Astrocyte (in vitro differentiated cells and primary cell): ENCODE data around the gene LMNTD2. TPM values are rescaled to one million over a fixed set of nuclear protein-coding genes. Genes with fewer than 3 reads are reported as not detected.

Source experiments
- DNase-seq: peaks from one replicate; pipeline ENCODE4 v3.0.0-alpha.2; 2010; ENCODE audit warnings: low read depth
- FAIRE-seq: peaks from 2 replicates; lab custom pipeline; 2011; peaks lifted over from hg19 to GRCh38; lab: Jason Lieb, UNC
- H2AFZ ChIP-seq: 2 replicates; pipeline ENCODE4 v1.6.0; 2012; ENCODE audit warnings: low read depth, low read length, inconsistent platforms
- H3K27ac ChIP-seq: 2 replicates; pipeline ENCODE4 v1.5.1; 2011; ENCODE audit warnings: low read depth, low read length, inconsistent platforms
- H3K27me3 ChIP-seq: 2 replicates; pipeline ENCODE4 v1.6.0; 2011; ENCODE audit warnings: low read length, inconsistent platforms; ENCODE audit not compliant: insufficient read depth
- H3K36me3 ChIP-seq: 2 replicates; pipeline ENCODE4 v1.5.1; 2011; ENCODE audit warnings: low read length, inconsistent platforms; ENCODE audit not compliant: insufficient read depth
- H3K4me1 ChIP-seq: 2 replicates; pipeline ENCODE4 v1.5.1; 2011; ENCODE audit warnings: low read length, inconsistent platforms; ENCODE audit not compliant: insufficient read depth
- H3K4me2 ChIP-seq: 2 replicates; pipeline ENCODE4 v1.6.0; 2012; ENCODE audit warnings: low read length, inconsistent platforms
- H3K4me3 ChIP-seq: 2 replicates; pipeline ENCODE4 v1.5.1; 2011; ENCODE audit warnings: low read depth, mild to moderate bottlenecking, low read length, inconsistent platforms; ENCODE audit not compliant: insufficient read depth
- H3K79me2 ChIP-seq: 2 replicates; pipeline ENCODE4 v1.6.0; 2012; ENCODE audit warnings: mild to moderate bottlenecking, low read length, inconsistent platforms; ENCODE audit not compliant: insufficient read depth
- H3K9ac ChIP-seq: 2 replicates; pipeline ENCODE4 v1.6.0; 2012; ENCODE audit warnings: mild to moderate bottlenecking, low read length, inconsistent platforms
- H3K9me3 ChIP-seq: 2 replicates; pipeline ENCODE4 v1.5.1; 2012; ENCODE audit warnings: low read depth, mild to moderate bottlenecking, low read length, inconsistent platforms; ENCODE audit not compliant: insufficient read depth
- H4K20me1 ChIP-seq: 2 replicates; pipeline ENCODE4 v1.6.0; 2012; ENCODE audit warnings: low read length, inconsistent platforms; ENCODE audit not compliant: insufficient read depth
- H3K27ac Mint-ChIP-seq: one replicate; pipeline ENCODE4 v1.8.0; 2021; ENCODE audit warnings: mild to moderate bottlenecking, mixed read lengths; ENCODE audit not compliant: unreplicated experiment
- H3K27me3 Mint-ChIP-seq: one replicate; pipeline ENCODE4 v1.8.0; 2021; ENCODE audit warnings: low read depth, mixed read lengths; ENCODE audit not compliant: unreplicated experiment
- H3K36me3 Mint-ChIP-seq: one replicate; pipeline ENCODE4 v1.8.0; 2021; ENCODE audit warnings: low read depth, mixed read lengths; ENCODE audit not compliant: unreplicated experiment
- H3K4me1 Mint-ChIP-seq: one replicate; pipeline ENCODE4 v1.8.0; 2021; ENCODE audit warnings: low read depth, mixed read lengths; ENCODE audit not compliant: unreplicated experiment
- H3K4me3 Mint-ChIP-seq: one replicate; pipeline ENCODE4 v1.8.0; 2021; ENCODE audit warnings: mild to moderate bottlenecking, moderate library complexity, mixed read lengths; ENCODE audit not compliant: unreplicated experiment
- H3K9me3 Mint-ChIP-seq: one replicate; pipeline ENCODE4 v1.8.0; 2021; ENCODE audit warnings: mild to moderate bottlenecking, mixed read lengths; ENCODE audit not compliant: unreplicated experiment
- CTCF ChIP-seq: IDR thresholded peaks from 2 replicates; pipeline ENCODE4 v1.5.1; 2011; ENCODE audit warnings: low read depth, mild to moderate bottlenecking, inconsistent platforms, low read length, moderate library complexity; ENCODE audit not compliant: insufficient read depth
- EZH2 ChIP-seq: IDR thresholded peaks from 2 replicates; pipeline ENCODE4 v1.6.1; 2012; ENCODE audit warnings: mild to moderate bottlenecking, low read length, inconsistent platforms; ENCODE audit not compliant: insufficient read depth
- total RNA-seq: library from RNA; stranded (reverse); gene quantifications from 2 replicates; pipeline ENCODE4 v1.2.1, GENCODE V29; 2021

Gene LMNTD2
- total RNA-seq, 1 donor from 2014 or later = 2.8 TPM

- Histone ChIP-seq H3K9ac (peak overlapping the region; percentile 44), H3K4me1 (peaks cover 26% of the 10 kb centered on the region), H4K20me1 (peaks cover 17% of the 10 kb centered on the region), H3K27me3 (no peaks in the 10 kb centered on the region), H3K36me3 (no peaks in the 10 kb centered on the region), H3K79me2 (peaks cover 20% of the 10 kb centered on the region), H3K4me2 (peak overlapping the region; percentile 86), H3K9me3 (no peaks in the 10 kb centered on the region), H2AFZ (peak overlapping the region; percentile 86), H3K4me3 (peak overlapping the region; percentile 33), H3K27ac (peak overlapping the region; percentile 9)
- Mint-ChIP-seq H3K27ac (no peak overlapping the region), H3K9me3 (no peaks in the 10 kb centered on the region), H3K4me1 (peaks cover 4% of the 10 kb centered on the region), H3K27me3 (peaks cover 6% of the 10 kb centered on the region), H3K36me3 (peaks cover 2% of the 10 kb centered on the region), H3K4me3 (no peak overlapping the region)
- FAIRE-seq = no peak
- no peak for DNase-seq
- TF ChIP-seq CTCF (no peak), EZH2 (no peak)
Measured at GRCh38 chr11:537622-538430, 22.7 kb downstream of the LMNTD2 start.

GRCh38 chr11:536841-537621, 23.5 kb downstream of the LMNTD2 start, which contains the start of gene LRRC56:
Gene LRRC56 (plus strand): TSS chr11:537527. CDS start chr11:540685, 3,158 bp downstream.
- H3K9me3 Mint-ChIP-seq = no peaks in the 10 kb centered on the region
- DNase-seq = peak; percentile 49
- FAIRE-seq = no peak
- H3K4me3 Mint-ChIP-seq = peak within 1 kb of the TSS; percentile 90
- H3K9ac ChIP-seq = peak within 1 kb of the TSS; percentile 50
- peak within 1 kb of the TSS; percentile 86 for H2AFZ ChIP-seq
- peak within 1 kb of the TSS; percentile 9 for H3K27ac ChIP-seq
- peak within 1 kb of the TSS; percentile 85 for H3K27ac Mint-ChIP-seq
- peaks cover 4% of the 10 kb centered on the region for H3K27me3 Mint-ChIP-seq
- H3K27me3 ChIP-seq = no peaks in the 10 kb centered on the region
- H3K79me2 ChIP-seq = peaks cover 20% of the 10 kb centered on the region
- no peak for TF ChIP-seq EZH2
- no peak for TF ChIP-seq CTCF
- H3K4me1 ChIP-seq = peaks cover 26% of the 10 kb centered on the region
- H3K4me2 ChIP-seq = peak within 1 kb of the TSS; percentile 86
- H3K4me3 ChIP-seq = peak within 1 kb of the TSS; percentile 33
- H3K36me3 ChIP-seq = no peaks in the 10 kb centered on the region
- peaks cover 4% of the 10 kb centered on the region for H3K4me1 Mint-ChIP-seq
- H3K9me3 ChIP-seq = no peaks in the 10 kb centered on the region
- peaks cover 2% of the 10 kb centered on the region for H3K36me3 Mint-ChIP-seq
- peaks cover 25% of the 10 kb centered on the region for H4K20me1 ChIP-seq
